ENCODE data around the gene KDM3B. TPM values are rescaled to one million over a fixed set of nuclear protein-coding genes. Genes with fewer than 3 reads are reported as not detected.

Gene KDM3B
- total RNA-seq, 6 experiments from 2014 or later: 13.7 to 19.7 (median 18.3) TPM

GRCh38 chr5:138337685-138338410 lies 14.6 kb upstream of the KDM3B start, which contains the start of gene FAM53C:
Gene FAM53C, plus strand, starts transcription at chr5:138338266. Its CDS starts 3,070 bp downstream, at chr5:138341336.
- peaks cover 0 to 17% (median 3%) of the 10 kb centered on the region in 4 donors for H3K36me3 ChIP-seq
- no peaks in the 10 kb centered on the region for H3K9me3 ChIP-seq
- H3K27me3 ChIP-seq: no peaks in the 10 kb centered on the region
- H3K4me3 ChIP-seq: peak within 1 kb of the TSS; percentile 68 to 84 (median 81)
- H3K4me1 ChIP-seq: peaks cover 0 to 13% (median 4%) of the 10 kb centered on the region in 4 donors
- TF ChIP-seq, protein P1, sequence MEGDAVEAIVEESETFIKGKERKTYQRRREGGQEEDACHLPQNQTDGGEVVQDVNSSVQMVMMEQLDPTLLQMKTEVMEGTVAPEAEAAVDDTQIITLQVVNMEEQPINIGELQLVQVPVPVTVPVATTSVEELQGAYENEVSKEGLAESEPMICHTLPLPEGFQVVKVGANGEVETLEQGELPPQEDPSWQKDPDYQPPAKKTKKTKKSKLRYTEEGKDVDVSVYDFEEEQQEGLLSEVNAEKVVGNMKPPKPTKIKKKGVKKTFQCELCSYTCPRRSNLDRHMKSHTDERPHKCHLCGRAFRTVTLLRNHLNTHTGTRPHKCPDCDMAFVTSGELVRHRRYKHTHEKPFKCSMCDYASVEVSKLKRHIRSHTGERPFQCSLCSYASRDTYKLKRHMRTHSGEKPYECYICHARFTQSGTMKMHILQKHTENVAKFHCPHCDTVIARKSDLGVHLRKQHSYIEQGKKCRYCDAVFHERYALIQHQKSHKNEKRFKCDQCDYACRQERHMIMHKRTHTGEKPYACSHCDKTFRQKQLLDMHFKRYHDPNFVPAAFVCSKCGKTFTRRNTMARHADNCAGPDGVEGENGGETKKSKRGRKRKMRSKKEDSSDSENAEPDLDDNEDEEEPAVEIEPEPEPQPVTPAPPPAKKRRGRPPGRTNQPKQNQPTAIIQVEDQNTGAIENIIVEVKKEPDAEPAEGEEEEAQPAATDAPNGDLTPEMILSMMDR (IDR thresholded peaks at IDR 0.05): peak in 2 of 4 donors; percentile 7 to 14
- TF ChIP-seq POLR2A (IDR thresholded peaks at IDR 0.05): peak; percentile 100
- ATAC-seq: peak; percentile 91 to 97 (median 94)
- DNase-seq: peak; percentile 94 to 96 (median 95)
- 2% methylated on average over 8 of the region's 56 CpGs for WGBS (ENCODE audit: insufficient coverage, low coverage, low lambda C conversion rate, missing lambda C conversion rate)
- H3K27ac ChIP-seq: peak within 1 kb of the TSS; percentile 98 to 100 (median 99)
- intact Hi-C loops (cut with DNase I): no loop called here

DNA sequence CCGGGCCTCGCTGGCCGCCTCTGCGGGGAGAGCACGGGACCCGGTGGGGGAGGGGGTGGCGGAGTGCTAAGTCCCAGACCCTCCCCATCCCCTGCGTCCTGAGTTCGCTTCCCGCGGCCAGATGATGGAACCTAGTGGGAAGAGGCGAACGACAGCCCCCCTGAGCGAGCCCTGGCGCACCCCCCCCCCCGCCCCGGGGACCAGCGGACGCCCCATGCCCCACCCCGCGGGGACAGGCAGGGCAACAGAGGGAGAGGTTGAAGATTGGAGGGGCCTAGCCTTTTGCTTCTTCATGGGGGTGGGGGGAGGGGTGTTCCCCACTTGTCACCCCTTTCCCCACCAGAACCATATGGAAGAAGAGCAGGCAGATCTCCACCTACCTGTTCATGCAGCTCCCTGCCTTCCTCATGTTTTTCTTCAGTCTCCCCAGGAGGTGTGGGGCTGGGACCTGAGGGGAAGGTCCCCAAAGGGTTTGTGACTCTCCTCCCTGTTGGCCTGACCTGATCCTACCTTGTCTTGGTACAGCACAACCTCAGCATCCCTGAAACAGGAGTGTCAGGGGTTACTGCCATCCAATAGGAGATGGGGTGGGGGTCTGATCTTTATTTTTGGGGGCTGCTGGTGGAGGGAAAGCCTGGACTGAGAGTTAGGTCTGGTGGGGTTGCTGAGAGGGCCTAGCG lies 13.9 kb upstream of the KDM3B start:
- DNase-seq: no peak
- Histone ChIP-seq H3K4me3 (peak overlapping the region; percentile 68 to 84 (median 81)), H3K9me3 (no peaks in the 10 kb centered on the region), H3K4me1 (peaks cover 0 to 13% (median 4%) of the 10 kb centered on the region in 4 donors), H3K36me3 (peaks cover 0 to 24% (median 3%) of the 10 kb centered on the region in 4 donors), H3K27ac (peak overlapping the region; percentile 98 to 100 (median 99)), H3K27me3 (no peaks in the 10 kb centered on the region)
- no peak for ATAC-seq
- 6% methylated on average over 6 of the region's 22 CpGs for WGBS (ENCODE audit: insufficient coverage, low coverage, low lambda C conversion rate, missing lambda C conversion rate)
- intact Hi-C loops (cut with DNase I): no loop called here
- TF ChIP-seq, protein P1 (IDR thresholded peaks at IDR 0.05): no peak
- no peak for TF ChIP-seq POLR2A (IDR thresholded peaks at IDR 0.05)

DNA sequence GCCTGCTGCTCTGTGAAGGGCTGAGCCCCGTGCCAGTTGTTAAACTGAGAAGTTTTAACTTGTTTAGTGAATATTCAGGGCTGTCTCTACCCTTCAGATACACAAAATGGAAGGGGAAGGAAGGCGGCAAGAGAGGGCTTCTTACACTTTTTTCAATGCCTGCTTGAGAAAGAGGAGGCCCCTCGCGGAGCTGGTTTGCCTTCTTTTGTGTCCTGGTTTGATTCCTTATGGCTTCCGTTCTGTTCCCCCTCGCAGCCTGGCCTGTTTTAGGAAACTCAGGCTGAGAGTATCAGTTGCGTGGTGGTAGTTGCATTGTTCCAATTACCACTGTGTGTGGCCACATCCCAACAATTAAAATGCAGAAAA lies 13.4 kb upstream of the KDM3B start:
- no peak for ATAC-seq
- 31% methylated on average over 7 of the region's 7 CpGs for WGBS (ENCODE audit: insufficient coverage, low coverage, low lambda C conversion rate, missing lambda C conversion rate)
- DNase-seq: no peak
- Histone ChIP-seq H3K4me1 (peaks cover 0 to 13% (median 4%) of the 10 kb centered on the region in 4 donors), H3K27me3 (no peaks in the 10 kb centered on the region), H3K36me3 (peaks cover 0 to 29% (median 5%) of the 10 kb centered on the region in 4 donors), H3K4me3 (peak overlapping the region; percentile 68 to 84 (median 81)), H3K9me3 (no peaks in the 10 kb centered on the region), H3K27ac (peak overlapping the region in 2 of 3 donors; percentile 98 to 99)
- TF ChIP-seq POLR2A (IDR thresholded peaks at IDR 0.05): no peak
- TF ChIP-seq, protein P1 (IDR thresholded peaks at IDR 0.05): no peak
- intact Hi-C loops (cut with DNase I): no loop called here

DNA sequence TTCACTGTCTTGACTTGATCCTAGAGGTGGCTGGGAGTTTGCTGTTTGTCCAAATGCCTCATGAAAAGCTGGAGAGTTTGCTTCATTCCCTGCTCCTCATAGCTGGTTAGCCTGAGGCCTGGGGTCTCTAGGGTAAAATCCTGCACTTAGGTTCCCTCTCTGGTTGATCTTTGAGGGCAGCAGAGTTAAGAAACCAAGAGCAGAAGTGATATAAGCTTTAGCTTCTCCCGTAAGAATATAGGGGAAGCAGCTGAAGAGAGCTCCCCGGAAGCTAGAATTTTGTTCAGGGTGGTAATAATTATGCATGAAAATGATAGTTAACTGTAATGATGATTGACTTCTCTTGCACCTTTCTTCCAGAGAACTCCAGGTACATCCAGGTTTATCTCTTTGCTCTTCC lies 13.0 kb upstream of the KDM3B start:
- intact Hi-C loops (cut with DNase I): no loop called here
- Histone ChIP-seq H3K27me3 (no peaks in the 10 kb centered on the region), H3K4me3 (peak overlapping the region in 2 of 3 donors; percentile 68 to 84), H3K4me1 (peaks cover 0 to 13% (median 4%) of the 10 kb centered on the region in 4 donors), H3K9me3 (no peaks in the 10 kb centered on the region), H3K27ac (peak overlapping the region in 2 of 3 donors; percentile 98 to 99), H3K36me3 (peaks cover 0 to 31% (median 5%) of the 10 kb centered on the region in 4 donors)
- 50% methylated on average over 2 of the region's 2 CpGs for whole genome bisulfite sequencing (ENCODE audit: insufficient coverage, low coverage, low lambda C conversion rate, missing lambda C conversion rate)
- ATAC-seq: no peak
- DNase-seq: no peak
- TF ChIP-seq, protein P1 (IDR thresholded peaks at IDR 0.05): no peak
- no peak for TF ChIP-seq POLR2A (IDR thresholded peaks at IDR 0.05)
